ENCODE results near the gene UTF1. TPM values are rescaled to one million over a fixed set of nuclear protein-coding genes. Genes with fewer than 3 reads are reported as not detected.

The UTF1 gene
- total RNA-seq, 2 donors from 2014 or later, result 1.5 TPM; not detected in 1

DNA sequence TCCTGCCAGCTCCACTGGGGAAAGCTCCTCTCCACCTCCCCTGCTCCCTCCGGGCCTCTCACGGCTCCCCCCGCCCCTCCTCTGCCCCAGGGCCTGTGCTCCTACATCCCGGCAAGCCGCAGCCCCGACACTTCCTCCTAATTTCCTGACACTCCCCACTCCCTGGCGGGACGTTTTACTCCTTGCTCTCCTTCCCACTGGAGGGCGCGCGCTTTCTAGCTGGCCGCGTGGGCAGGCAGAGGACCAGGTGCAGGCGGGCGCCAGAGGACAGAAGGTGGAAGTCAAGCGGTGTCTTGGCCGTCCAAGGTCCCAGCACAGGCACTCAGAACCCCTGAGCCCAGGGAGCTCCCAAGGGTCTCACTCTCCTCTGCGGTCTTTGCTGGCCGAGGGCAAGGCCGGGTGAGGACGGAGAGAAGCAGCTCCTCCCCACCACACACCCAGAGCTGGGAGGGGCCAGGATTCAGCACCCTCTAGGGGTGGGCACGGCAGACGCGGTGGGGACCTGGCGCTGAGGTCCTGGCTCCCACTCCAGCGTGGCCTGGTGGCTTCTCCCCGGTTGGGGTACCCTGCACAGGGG, 27.6 kb downstream of the UTF1 start:
- peak overlapping the region; percentile 48 for H3K27ac Mint-ChIP-seq
- peak overlapping the region; percentile 0 for H3K9ac ChIP-seq (ENCODE audit: extremely low read depth, low read length, poor library complexity, severe bottlenecking)
- WGBS, 2 experiments (ENCODE audit: insufficient coverage in 1 of 2, insufficient read length in 1 of 2), result 13 to 18% methylated on average over 17 to 27 of the region's 27 CpGs

DNA sequence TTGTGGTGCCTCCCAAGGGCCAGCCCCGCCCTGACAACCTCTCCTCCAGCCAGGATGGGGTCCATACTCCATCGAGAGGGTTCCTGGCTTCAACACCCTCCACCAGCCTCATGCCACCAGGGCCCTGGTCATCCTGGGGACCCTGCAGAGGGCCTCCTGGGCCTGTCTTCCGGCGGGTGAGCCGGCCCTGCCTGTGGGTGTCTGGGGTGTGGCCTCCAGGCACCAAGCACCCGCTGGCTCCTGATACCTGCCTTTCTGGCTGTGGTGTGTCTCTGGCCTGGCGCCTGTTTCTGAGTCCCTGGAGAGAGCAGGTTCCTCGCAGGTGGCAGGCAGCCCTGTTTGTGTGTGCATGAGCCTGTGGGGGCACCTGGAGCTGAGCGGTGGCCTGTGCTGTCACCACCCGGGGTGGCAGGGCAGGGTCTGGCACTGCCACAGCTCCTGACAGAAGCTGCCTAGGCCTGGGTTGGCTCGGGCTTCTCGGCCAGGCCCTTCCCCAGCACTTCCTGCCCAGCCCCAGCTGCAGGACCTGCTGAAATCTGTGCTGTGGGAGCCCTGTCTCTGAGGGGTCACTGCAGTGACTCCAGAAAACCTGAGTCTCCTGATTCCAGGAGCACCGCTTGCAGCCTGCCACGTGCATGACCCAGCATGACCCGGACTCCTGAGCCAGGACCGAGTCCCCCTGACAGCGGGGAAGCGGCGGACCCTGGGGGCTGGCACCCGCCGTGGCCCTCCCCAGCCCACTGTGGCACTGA, 28.2 kb downstream of the UTF1 start:
- H3K27ac ChIP-seq (ENCODE audit: low read depth, low read length), result no peak overlapping the region
- Mint-ChIP-seq H3K36me3 (ENCODE audit: low read depth) (no peaks in the 10 kb centered on the region), H3K27ac (no peak overlapping the region), H3K4me3 (peak overlapping the region; percentile 56), H3K27me3 (ENCODE audit: insufficient read depth) (peaks cover 28% of the 10 kb centered on the region), H3K9me3 (no peaks in the 10 kb centered on the region), H3K4me1 (peaks cover 7% of the 10 kb centered on the region)
- no peaks in the 10 kb centered on the region for H3K9me3 ChIP-seq (ENCODE audit: control insufficient read depth, low read length)
- H3K4me1 ChIP-seq (ENCODE audit: control insufficient read depth, insufficient read depth, low read length), result peaks cover 3% of the 10 kb centered on the region
- peak; percentile 64 for DNase-seq
- no peak overlapping the region for H3K4me3 ChIP-seq (ENCODE audit: low read length)
- H3K27me3 ChIP-seq (ENCODE audit: control insufficient read depth, insufficient read depth, low read length, poor library complexity, severe bottlenecking), result peaks cover 11% of the 10 kb centered on the region
- TF ChIP-seq, protein P1, sequence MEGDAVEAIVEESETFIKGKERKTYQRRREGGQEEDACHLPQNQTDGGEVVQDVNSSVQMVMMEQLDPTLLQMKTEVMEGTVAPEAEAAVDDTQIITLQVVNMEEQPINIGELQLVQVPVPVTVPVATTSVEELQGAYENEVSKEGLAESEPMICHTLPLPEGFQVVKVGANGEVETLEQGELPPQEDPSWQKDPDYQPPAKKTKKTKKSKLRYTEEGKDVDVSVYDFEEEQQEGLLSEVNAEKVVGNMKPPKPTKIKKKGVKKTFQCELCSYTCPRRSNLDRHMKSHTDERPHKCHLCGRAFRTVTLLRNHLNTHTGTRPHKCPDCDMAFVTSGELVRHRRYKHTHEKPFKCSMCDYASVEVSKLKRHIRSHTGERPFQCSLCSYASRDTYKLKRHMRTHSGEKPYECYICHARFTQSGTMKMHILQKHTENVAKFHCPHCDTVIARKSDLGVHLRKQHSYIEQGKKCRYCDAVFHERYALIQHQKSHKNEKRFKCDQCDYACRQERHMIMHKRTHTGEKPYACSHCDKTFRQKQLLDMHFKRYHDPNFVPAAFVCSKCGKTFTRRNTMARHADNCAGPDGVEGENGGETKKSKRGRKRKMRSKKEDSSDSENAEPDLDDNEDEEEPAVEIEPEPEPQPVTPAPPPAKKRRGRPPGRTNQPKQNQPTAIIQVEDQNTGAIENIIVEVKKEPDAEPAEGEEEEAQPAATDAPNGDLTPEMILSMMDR (conservative IDR thresholded peaks at IDR 0.05), result no peak
- H3K9ac ChIP-seq (ENCODE audit: extremely low read depth, low read length, poor library complexity, severe bottlenecking), result no peak overlapping the region
- 90 to 91% methylated on average over 8 to 21 of the region's 21 CpGs for WGBS, 2 experiments (ENCODE audit: insufficient coverage in 1 of 2, insufficient read length in 1 of 2)
- H3K36me3 ChIP-seq (ENCODE audit: control insufficient read depth, insufficient read depth, low read length), result no peaks in the 10 kb centered on the region

More for the DNA sequence above, 27.6 kb downstream of the UTF1 start:
- no peaks in the 10 kb centered on the region for H3K36me3 ChIP-seq (ENCODE audit: control insufficient read depth, insufficient read depth, low read length)
- no peak overlapping the region for H3K4me3 ChIP-seq (ENCODE audit: low read length)
- no peaks in the 10 kb centered on the region for H3K36me3 Mint-ChIP-seq (ENCODE audit: low read depth)
- peak; percentile 84 for DNase-seq
- H3K27ac ChIP-seq (ENCODE audit: low read depth, low read length), result no peak overlapping the region
- H3K4me3 Mint-ChIP-seq, result peak overlapping the region; percentile 56
- no peaks in the 10 kb centered on the region for H3K9me3 ChIP-seq (ENCODE audit: control insufficient read depth, low read length)
- TF ChIP-seq, protein P1 (conservative IDR thresholded peaks at IDR 0.05), result peak; percentile 44
- H3K4me1 ChIP-seq (ENCODE audit: control insufficient read depth, insufficient read depth, low read length), result peaks cover 3% of the 10 kb centered on the region
- H3K27me3 Mint-ChIP-seq (ENCODE audit: insufficient read depth), result peaks cover 22% of the 10 kb centered on the region
- peaks cover 7% of the 10 kb centered on the region for H3K4me1 Mint-ChIP-seq
- peaks cover 5% of the 10 kb centered on the region for H3K27me3 ChIP-seq (ENCODE audit: control insufficient read depth, insufficient read depth, low read length, poor library complexity, severe bottlenecking)
- H3K9me3 Mint-ChIP-seq, result no peaks in the 10 kb centered on the region

DNA sequence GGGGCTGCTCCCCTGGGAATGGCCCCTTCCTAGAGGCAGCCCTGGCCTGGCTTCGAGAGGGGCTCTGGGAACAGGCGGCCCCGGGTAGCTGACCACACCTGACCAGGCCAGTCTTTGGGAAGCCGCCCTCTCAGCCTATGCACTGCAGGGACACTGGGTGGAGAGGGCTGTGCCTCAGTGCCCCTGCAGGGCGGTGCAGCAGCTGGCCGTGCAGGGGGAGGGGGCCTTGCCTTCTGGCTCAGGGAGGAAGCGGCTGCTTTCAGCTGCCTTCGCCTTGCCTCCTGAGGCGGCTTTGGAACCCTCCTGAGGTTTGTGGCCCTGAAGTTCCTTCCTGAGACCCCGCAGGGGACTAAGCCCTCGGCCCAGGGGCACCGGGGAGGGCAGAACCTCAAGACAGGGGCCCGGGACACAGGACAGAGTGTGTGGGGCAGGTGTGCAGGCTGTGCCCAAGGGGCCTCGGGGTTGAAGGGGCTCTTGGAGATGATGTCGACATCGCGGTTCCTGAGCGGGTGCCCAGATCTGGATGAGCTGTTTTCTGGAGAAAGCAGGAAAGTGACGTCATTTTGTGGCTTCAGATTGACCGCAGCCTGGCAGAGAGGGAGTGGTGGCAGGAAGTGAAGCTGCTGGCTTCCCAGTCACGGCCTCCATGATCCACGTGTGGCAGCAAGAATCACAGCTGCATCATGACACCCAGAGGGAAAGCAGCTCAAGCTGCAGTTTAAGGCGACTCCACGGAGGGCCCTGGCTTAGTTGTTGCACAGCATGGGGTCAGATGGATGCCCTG, 29.0 kb downstream of the UTF1 start:
- peaks cover 7% of the 10 kb centered on the region for H3K4me1 Mint-ChIP-seq
- H3K27ac ChIP-seq (ENCODE audit: low read depth, low read length), result no peak overlapping the region
- no peaks in the 10 kb centered on the region for H3K36me3 ChIP-seq (ENCODE audit: control insufficient read depth, insufficient read depth, low read length)
- H3K9me3 Mint-ChIP-seq, result no peaks in the 10 kb centered on the region
- H3K27me3 Mint-ChIP-seq (ENCODE audit: insufficient read depth), result peaks cover 36% of the 10 kb centered on the region
- H3K27ac Mint-ChIP-seq, result no peak overlapping the region
- TF ChIP-seq, protein P1 (conservative IDR thresholded peaks at IDR 0.05), result no peak
- 87 to 88% methylated on average over 16 to 24 of the region's 24 CpGs for WGBS, 2 experiments (ENCODE audit: insufficient coverage in 1 of 2, insufficient read length in 1 of 2)
- no peak overlapping the region for H3K4me3 ChIP-seq (ENCODE audit: low read length)
- no peaks in the 10 kb centered on the region for H3K9me3 ChIP-seq (ENCODE audit: control insufficient read depth, low read length)
- no peak overlapping the region for H3K4me3 Mint-ChIP-seq
- H3K4me1 ChIP-seq (ENCODE audit: control insufficient read depth, insufficient read depth, low read length), result peaks cover 3% of the 10 kb centered on the region
- H3K36me3 Mint-ChIP-seq (ENCODE audit: low read depth), result no peaks in the 10 kb centered on the region
- H3K9ac ChIP-seq (ENCODE audit: extremely low read depth, low read length, poor library complexity, severe bottlenecking), result no peak overlapping the region
- H3K27me3 ChIP-seq (ENCODE audit: control insufficient read depth, insufficient read depth, low read length, poor library complexity, severe bottlenecking), result peaks cover 16% of the 10 kb centered on the region
- DNase-seq, result no peak
